ENCODE data around the gene TGM3. TPM values are rescaled to one million over a fixed set of nuclear protein-coding genes. Genes with fewer than 3 reads are reported as not detected.

The TGM3 gene
- polyA plus RNA-seq, 3 donors, result not detected

DNA sequence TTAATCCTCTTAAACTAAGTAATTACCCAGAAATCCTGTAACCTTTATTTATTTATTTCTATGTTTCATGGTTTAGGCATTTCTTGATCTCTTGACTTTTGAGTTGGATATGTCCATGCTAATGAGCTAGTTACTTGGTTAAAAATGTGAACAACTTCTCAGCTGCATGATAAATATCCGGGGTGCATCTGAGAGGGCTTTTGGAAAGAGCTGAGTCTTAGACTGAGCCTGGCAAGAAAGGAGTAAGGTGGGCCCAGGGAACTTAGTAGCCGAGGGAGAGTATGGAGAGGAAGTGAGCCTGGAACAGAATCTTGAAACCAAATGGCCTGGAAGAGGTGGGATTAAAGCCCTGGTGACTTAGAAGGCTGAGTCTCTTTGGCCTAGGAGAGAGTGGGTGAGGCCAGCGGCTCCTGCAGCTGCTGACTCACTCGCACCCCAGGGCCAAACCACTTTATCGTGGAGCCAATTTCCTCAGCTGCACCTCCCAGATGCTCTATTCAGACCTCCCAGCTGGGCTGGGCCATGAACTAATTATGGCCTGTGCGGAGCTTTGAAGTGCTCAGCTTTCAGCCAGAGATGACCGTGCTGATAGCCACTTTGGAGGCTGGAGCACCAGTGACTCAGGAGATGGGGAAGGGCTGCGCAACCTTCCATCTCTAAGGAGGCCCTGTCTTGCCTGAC, 19.1 kb downstream of the TGM3 start:
- H2AFZ ChIP-seq (ENCODE audit: insufficient read depth, low read depth, low read length, poor library complexity, severe bottlenecking), result peak overlapping the region; percentile 4
- H3K36me3 ChIP-seq (replicated peaks in 1 of 2; ENCODE audit: control insufficient read depth in 1 of 2, insufficient read depth in 2 of 2, low read length in 2 of 2), result no peaks in the 10 kb centered on the region
- Mint-ChIP-seq H3K27me3 (ENCODE audit: low read depth in 3 of 3) (peaks cover 0 to 2% (median 0%) of the 10 kb centered on the region in 3 donors), H3K4me1 (peaks cover 59% of the 10 kb centered on the region), H3K27ac (peak overlapping the region; percentile 93 to 99 (median 99)), H3K9me3 (peaks cover 0 to 9% (median 0%) of the 10 kb centered on the region in 7 donors), H3K4me3 (peak overlapping the region in 1 of 2 donors; percentile 67), H3K36me3 (peaks cover 0 to 2% of the 10 kb centered on the region in 2 donors)
- H3K4me3 ChIP-seq (replicated peaks in 1 of 3; ENCODE audit: low read depth in 2 of 3, low read length in 3 of 3), result peak overlapping the region in 1 of 3 experiments; percentile 14
- peak overlapping the region; percentile 81 to 95 for H3K27ac ChIP-seq (ENCODE audit: low read depth in 1 of 2, low read length in 2 of 2)
- TF ChIP-seq, protein P1, sequence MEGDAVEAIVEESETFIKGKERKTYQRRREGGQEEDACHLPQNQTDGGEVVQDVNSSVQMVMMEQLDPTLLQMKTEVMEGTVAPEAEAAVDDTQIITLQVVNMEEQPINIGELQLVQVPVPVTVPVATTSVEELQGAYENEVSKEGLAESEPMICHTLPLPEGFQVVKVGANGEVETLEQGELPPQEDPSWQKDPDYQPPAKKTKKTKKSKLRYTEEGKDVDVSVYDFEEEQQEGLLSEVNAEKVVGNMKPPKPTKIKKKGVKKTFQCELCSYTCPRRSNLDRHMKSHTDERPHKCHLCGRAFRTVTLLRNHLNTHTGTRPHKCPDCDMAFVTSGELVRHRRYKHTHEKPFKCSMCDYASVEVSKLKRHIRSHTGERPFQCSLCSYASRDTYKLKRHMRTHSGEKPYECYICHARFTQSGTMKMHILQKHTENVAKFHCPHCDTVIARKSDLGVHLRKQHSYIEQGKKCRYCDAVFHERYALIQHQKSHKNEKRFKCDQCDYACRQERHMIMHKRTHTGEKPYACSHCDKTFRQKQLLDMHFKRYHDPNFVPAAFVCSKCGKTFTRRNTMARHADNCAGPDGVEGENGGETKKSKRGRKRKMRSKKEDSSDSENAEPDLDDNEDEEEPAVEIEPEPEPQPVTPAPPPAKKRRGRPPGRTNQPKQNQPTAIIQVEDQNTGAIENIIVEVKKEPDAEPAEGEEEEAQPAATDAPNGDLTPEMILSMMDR (IDR thresholded peaks at IDR 0.05), result no peak
- no peaks in the 10 kb centered on the region for H3K79me2 ChIP-seq (ENCODE audit: insufficient read depth, low read length)
- peaks cover 55 to 63% of the 10 kb centered on the region in 2 donors for H3K4me1 ChIP-seq (ENCODE audit: control insufficient read depth in 1 of 2, insufficient read depth in 2 of 2, low read length in 2 of 2)
- H3K9ac ChIP-seq (ENCODE audit: insufficient read depth, low read length, poor library complexity, severe bottlenecking), result peak overlapping the region; percentile 66
- intact Hi-C loops (cut with micrococcal nuclease), result no loop called here
- peak overlapping the region; percentile 47 for H3K4me2 ChIP-seq (replicated peaks; ENCODE audit: extremely low read depth, low read length, poor library complexity, severe bottlenecking)
- H3K27me3 ChIP-seq (ENCODE audit: control insufficient read depth in 2 of 2, insufficient read depth in 2 of 2, low read length in 2 of 2), result no peaks in the 10 kb centered on the region
- H4K20me1 ChIP-seq (ENCODE audit: insufficient read depth, low read length), result no peaks in the 10 kb centered on the region
- DNase-seq, result peak; percentile 74 to 76 (median 76)
- 12% methylated on average over 8 of the region's 8 CpGs for WGBS (ENCODE audit: insufficient coverage)
- H3K9me3 ChIP-seq (replicated peaks in 1 of 2; ENCODE audit: control insufficient read depth in 1 of 2, insufficient read depth in 1 of 2, low read length in 2 of 2), result no peaks in the 10 kb centered on the region

DNA sequence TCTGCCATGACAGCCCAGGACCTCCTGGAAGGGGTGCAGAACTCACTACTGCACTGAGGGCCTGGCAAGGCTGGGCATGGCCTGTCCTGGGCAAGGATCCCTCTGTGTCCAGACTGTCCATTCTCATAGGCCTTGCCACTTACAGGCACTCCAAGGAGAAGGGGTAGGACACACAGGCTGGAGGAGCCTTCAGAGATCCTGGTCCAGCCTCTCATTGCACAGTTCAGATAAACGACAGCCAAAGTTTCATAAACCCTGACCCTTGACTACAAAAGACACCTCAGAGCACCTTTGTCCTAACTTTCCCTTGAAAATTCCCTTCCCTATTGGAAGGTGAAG, 19.6 kb downstream of the TGM3 start:
- H3K9me3 Mint-ChIP-seq, result peaks cover 0 to 9% (median 0%) of the 10 kb centered on the region in 7 donors
- Histone ChIP-seq H3K9ac (ENCODE audit: insufficient read depth, low read length, poor library complexity, severe bottlenecking) (peak overlapping the region; percentile 66), H3K4me3 (replicated peaks in 1 of 3; ENCODE audit: low read depth in 2 of 3, low read length in 3 of 3) (peak overlapping the region in 1 of 3 experiments; percentile 14), H2AFZ (ENCODE audit: insufficient read depth, low read depth, low read length, poor library complexity, severe bottlenecking) (peak overlapping the region; percentile 4), H4K20me1 (ENCODE audit: insufficient read depth, low read length) (no peaks in the 10 kb centered on the region), H3K27ac (ENCODE audit: low read depth in 1 of 2, low read length in 2 of 2) (peak overlapping the region; percentile 81 to 95), H3K27me3 (ENCODE audit: control insufficient read depth in 2 of 2, insufficient read depth in 2 of 2, low read length in 2 of 2) (no peaks in the 10 kb centered on the region), H3K4me1 (ENCODE audit: control insufficient read depth in 1 of 2, insufficient read depth in 2 of 2, low read length in 2 of 2) (peaks cover 54 to 59% of the 10 kb centered on the region in 2 donors), H3K79me2 (ENCODE audit: insufficient read depth, low read length) (no peaks in the 10 kb centered on the region), H3K4me2 (replicated peaks; ENCODE audit: extremely low read depth, low read length, poor library complexity, severe bottlenecking) (peak overlapping the region; percentile 47), H3K36me3 (replicated peaks in 1 of 2; ENCODE audit: control insufficient read depth in 1 of 2, insufficient read depth in 2 of 2, low read length in 2 of 2) (no peaks in the 10 kb centered on the region), H3K9me3 (replicated peaks in 1 of 2; ENCODE audit: control insufficient read depth in 1 of 2, insufficient read depth in 1 of 2, low read length in 2 of 2) (no peaks in the 10 kb centered on the region)
- peaks cover 0 to 2% of the 10 kb centered on the region in 2 donors for H3K36me3 Mint-ChIP-seq
- TF ChIP-seq, protein P1 (IDR thresholded peaks at IDR 0.05), result no peak
- no peak for DNase-seq
- H3K27me3 Mint-ChIP-seq (ENCODE audit: low read depth in 3 of 3), result peaks cover 0 to 2% (median 0%) of the 10 kb centered on the region in 3 donors
- no CpG with 5 or more reads among the region's 1 CpG for WGBS (ENCODE audit: insufficient coverage)
- intact Hi-C loops (cut with micrococcal nuclease), result no loop called here
- H3K4me3 Mint-ChIP-seq, result no peak overlapping the region
- H3K4me1 Mint-ChIP-seq, result peaks cover 55% of the 10 kb centered on the region
- peak overlapping the region; percentile 93 to 99 (median 99) for H3K27ac Mint-ChIP-seq

Data from CD14-positive monocyte (primary cell).